ENCODE measurements around the gene SHC3. TPM values are rescaled to one million over a fixed set of nuclear protein-coding genes. Genes with fewer than 3 reads are reported as not detected.

Gene SHC3
- total and polyA plus RNA-seq, 9 of the 15 experiments (the other 6 are each of a cell fraction or from before 2014, with no cell fraction given), result not detected

- Histone ChIP-seq H3K9ac (ENCODE audit: insufficient read depth in 1 of 2, low read depth in 2 of 2, low read length in 2 of 2) (no peak overlapping the region; a peak in 1 of 4 replicates), H3K4me1 (replicated peaks in 1 of 2; ENCODE audit: control insufficient read depth in 2 of 2, insufficient read depth in 2 of 2, low read length in 2 of 2) (no peaks in the 10 kb centered on the region), H3K27ac (ENCODE audit: extremely low read depth, low read depth, low read length) (no peak overlapping the region), H4K20me1 (replicated peaks; ENCODE audit: control insufficient read depth, insufficient read depth, low read length) (no peaks in the 10 kb centered on the region), H3K79me2 (ENCODE audit: control insufficient read depth, insufficient read depth, low read length) (no peaks in the 10 kb centered on the region), H3K4me3 (no peak overlapping the region), H3K9me1 (ENCODE audit: control insufficient read depth, insufficient read depth, low read length) (no peaks in the 10 kb centered on the region), H3K27me3 (ENCODE audit: control insufficient read depth in 2 of 2, insufficient read depth in 2 of 2, low read length in 2 of 2) (no peaks in the 10 kb centered on the region), H2AFZ (ENCODE audit: low read depth, low read length) (no peak overlapping the region), H3K9me3 (replicated peaks; ENCODE audit: control insufficient read depth, insufficient read depth, low read depth, low read length) (no peaks in the 10 kb centered on the region), H3K36me3 (ENCODE audit: control insufficient read depth, insufficient read depth, low read length) (no peaks in the 10 kb centered on the region), H3K4me2 (ENCODE audit: insufficient read depth, low read length) (no peak overlapping the region)
- DNase-seq (ENCODE audit: extremely low read depth in 1 of 4, low spot score in 3 of 4), result no peak
- ChIA-PET POLR2A (no interaction called here), CTCF (ENCODE audit: low intra/inter-chr PET ratio) (no interaction called here)
- TF ChIP-seq NR4A1 (CRISPR knock-in tag; IDR thresholded peaks at IDR 0.05) (no peak), NR4A1 (tag; IDR thresholded peaks at IDR 0.05) (no peak), PPARD (CRISPR knock-in tag; IDR thresholded peaks at IDR 0.05) (no peak), ESRRB (CRISPR knock-in tag; IDR thresholded peaks at IDR 0.05; ENCODE audit: borderline replicate concordance) (no peak), CHAMP1 (IDR thresholded peaks at IDR 0.05) (no peak), CEBPZ (IDR thresholded peaks at IDR 0.05; ENCODE audit: borderline replicate concordance, low read depth, low read length) (no peak), CHD2 (IDR thresholded peaks at IDR 0.05; ENCODE audit: low read depth, low read length) (no peak), SAFB2 (IDR thresholded peaks at IDR 0.05; ENCODE audit: borderline replicate concordance, low read depth, low read length, severe bottlenecking) (no peak), ELK3 (CRISPR knock-in tag; IDR thresholded peaks at IDR 0.05) (no peak), CREB3 (tag; conservative IDR thresholded peaks at IDR 0.05; ENCODE audit: low read depth) (no peak), MXD1 (CRISPR knock-in tag; IDR thresholded peaks at IDR 0.05; ENCODE audit: borderline replicate concordance, poor library complexity, severe bottlenecking) (no peak)
- no peak for FAIRE-seq
- in situ Hi-C loops (cut with MboI), result no loop called here
- no peak for ATAC-seq
- intact Hi-C loops (cut with micrococcal nuclease), result no loop called here
- 4% methylated on average over 4 of the region's 5 CpGs for WGBS (ENCODE audit: insufficient coverage, low coverage, missing lambda C conversion rate)
- no TSS peak for BruUV-seq (replicated peaks)
Measured at GRCh38 chr9:89225587-89225986, 47.0 kb upstream of the SHC3 start.
